Measurements from ENCODE around the gene CA6. TPM values are rescaled to one million over a fixed set of nuclear protein-coding genes. Genes with fewer than 3 reads are reported as not detected.

The CA6 gene
- total RNA-seq, 1 experiment from 2014 or later, result 0.11 TPM

DNA sequence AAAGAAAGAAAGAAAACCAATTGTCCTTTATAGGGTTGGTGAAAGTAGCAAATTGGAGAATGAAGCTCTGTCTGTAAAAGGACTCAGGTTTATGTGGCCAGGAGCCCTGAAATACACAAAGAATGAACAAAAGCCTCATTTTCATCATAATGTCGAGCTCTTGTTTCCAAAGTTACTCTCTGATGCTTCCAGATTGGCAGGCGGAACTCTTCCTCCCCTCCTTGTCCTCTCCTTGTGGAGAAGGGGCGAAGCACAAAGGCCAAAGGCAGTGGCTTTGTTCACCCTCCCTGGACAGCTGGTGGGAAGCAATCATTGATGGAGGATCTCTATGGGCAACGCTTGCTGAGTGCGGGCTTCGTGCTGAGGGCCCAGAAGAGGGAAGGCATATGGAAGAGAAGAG lies 5.6 kb downstream of the CA6 start (continued):
- TF ChIP-seq, protein P1, sequence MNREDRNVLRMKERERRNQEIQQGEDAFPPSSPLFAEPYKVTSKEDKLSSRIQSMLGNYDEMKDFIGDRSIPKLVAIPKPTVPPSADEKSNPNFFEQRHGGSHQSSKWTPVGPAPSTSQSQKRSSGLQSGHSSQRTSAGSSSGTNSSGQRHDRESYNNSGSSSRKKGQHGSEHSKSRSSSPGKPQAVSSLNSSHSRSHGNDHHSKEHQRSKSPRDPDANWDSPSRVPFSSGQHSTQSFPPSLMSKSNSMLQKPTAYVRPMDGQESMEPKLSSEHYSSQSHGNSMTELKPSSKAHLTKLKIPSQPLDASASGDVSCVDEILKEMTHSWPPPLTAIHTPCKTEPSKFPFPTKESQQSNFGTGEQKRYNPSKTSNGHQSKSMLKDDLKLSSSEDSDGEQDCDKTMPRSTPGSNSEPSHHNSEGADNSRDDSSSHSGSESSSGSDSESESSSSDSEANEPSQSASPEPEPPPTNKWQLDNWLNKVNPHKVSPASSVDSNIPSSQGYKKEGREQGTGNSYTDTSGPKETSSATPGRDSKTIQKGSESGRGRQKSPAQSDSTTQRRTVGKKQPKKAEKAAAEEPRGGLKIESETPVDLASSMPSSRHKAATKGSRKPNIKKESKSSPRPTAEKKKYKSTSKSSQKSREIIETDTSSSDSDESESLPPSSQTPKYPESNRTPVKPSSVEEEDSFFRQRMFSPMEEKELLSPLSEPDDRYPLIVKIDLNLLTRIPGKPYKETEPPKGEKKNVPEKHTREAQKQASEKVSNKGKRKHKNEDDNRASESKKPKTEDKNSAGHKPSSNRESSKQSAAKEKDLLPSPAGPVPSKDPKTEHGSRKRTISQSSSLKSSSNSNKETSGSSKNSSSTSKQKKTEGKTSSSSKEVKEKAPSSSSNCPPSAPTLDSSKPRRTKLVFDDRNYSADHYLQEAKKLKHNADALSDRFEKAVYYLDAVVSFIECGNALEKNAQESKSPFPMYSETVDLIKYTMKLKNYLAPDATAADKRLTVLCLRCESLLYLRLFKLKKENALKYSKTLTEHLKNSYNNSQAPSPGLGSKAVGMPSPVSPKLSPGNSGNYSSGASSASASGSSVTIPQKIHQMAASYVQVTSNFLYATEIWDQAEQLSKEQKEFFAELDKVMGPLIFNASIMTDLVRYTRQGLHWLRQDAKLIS (CRISPR knock-in tag; IDR thresholded peaks at IDR 0.05; ENCODE audit: borderline replicate concordance), result no peak
- TF ChIP-seq SMAD4 (CRISPR knock-in tag; IDR thresholded peaks at IDR 0.05), result no peak
- TF ChIP-seq ZNF416 (CRISPR knock-in tag; IDR thresholded peaks at IDR 0.05), result no peak
- TF ChIP-seq, protein P2, sequence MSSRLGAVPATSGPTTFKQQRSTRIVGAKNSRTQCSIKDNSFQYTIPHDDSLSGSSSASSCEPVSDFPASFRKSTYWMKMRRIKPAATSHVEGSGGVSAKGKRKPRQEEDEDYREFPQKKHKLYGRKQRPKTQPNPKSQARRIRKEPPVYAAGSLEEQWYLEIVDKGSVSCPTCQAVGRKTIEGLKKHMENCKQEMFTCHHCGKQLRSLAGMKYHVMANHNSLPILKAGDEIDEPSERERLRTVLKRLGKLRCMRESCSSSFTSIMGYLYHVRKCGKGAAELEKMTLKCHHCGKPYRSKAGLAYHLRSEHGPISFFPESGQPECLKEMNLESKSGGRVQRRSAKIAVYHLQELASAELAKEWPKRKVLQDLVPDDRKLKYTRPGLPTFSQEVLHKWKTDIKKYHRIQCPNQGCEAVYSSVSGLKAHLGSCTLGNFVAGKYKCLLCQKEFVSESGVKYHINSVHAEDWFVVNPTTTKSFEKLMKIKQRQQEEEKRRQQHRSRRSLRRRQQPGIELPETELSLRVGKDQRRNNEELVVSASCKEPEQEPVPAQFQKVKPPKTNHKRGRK (CRISPR knock-in tag; IDR thresholded peaks at IDR 0.05; ENCODE audit: borderline replicate concordance), result no peak
- TF ChIP-seq GRHL2 (CRISPR knock-in tag; IDR thresholded peaks at IDR 0.05; ENCODE audit: insufficient replicate concordance, severe bottlenecking), result no peak
- TF ChIP-seq, protein P3, sequence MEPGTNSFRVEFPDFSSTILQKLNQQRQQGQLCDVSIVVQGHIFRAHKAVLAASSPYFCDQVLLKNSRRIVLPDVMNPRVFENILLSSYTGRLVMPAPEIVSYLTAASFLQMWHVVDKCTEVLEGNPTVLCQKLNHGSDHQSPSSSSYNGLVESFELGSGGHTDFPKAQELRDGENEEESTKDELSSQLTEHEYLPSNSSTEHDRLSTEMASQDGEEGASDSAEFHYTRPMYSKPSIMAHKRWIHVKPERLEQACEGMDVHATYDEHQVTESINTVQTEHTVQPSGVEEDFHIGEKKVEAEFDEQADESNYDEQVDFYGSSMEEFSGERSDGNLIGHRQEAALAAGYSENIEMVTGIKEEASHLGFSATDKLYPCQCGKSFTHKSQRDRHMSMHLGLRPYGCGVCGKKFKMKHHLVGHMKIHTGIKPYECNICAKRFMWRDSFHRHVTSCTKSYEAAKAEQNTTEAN (CRISPR knock-in tag; IDR thresholded peaks at IDR 0.05), result no peak

DNA sequence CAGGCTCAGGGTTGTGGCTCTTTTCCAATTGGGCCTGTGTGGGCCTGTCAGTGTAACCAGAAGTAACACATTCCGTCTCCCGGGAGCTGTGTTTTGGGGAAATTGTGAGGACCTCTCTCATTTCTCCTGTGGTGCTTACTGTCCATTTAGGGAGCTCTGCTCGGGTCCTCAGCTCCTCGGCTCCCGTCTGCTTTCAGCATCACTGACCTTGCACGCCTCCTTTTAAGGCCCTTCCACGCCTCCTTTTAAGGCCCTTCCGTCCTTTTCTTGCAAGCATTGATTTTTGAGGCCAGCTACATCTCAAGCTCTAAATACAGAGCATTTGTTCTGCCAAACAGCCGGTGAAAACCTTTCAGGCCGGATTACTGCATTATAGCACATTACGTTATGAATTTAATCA lies 9.7 kb downstream of the CA6 start:
- ChIA-PET CTCF (interaction anchor here (0.5 to 2.7 kb wide), 5 partner anchors 12 to 747 kb away, joined by 3 to 11 read pairs (median 4); no protein-coding TSS in a partner anchor), POLR2A (interaction anchor here (0.6 kb wide), 1 partner anchor 81 kb away, joined by 7 read pairs; no protein-coding TSS in a partner anchor)
- H3K4me3 Mint-ChIP-seq, result no peak overlapping the region
- no peaks in the 10 kb centered on the region; the same call in 1 of the 2 replicates for H3K27me3 Mint-ChIP-seq (ENCODE audit: low read depth)
- H3K36me3 Mint-ChIP-seq, result no peaks in the 10 kb centered on the region
- no peak for ATAC-seq
- no peak for DNase-seq (ENCODE audit: low spot score)
- H3K9me3 Mint-ChIP-seq, result no peaks in the 10 kb centered on the region
- peaks cover 9% of the 10 kb centered on the region for H3K4me1 Mint-ChIP-seq
- H3K27ac Mint-ChIP-seq, result no peak overlapping the region
- TF ChIP-seq ZNF121 (CRISPR knock-in tag; IDR thresholded peaks at IDR 0.05) (no peak), ZNF138 (CRISPR knock-in tag; conservative IDR thresholded peaks at IDR 0.05) (no peak), CDX4 (CRISPR knock-in tag; IDR thresholded peaks at IDR 0.05; ENCODE audit: borderline replicate concordance) (no peak), IRF1 (CRISPR knock-in tag; IDR thresholded peaks at IDR 0.05) (no peak), JUN (CRISPR knock-in tag; IDR thresholded peaks at IDR 0.05) (no peak)
- TF ChIP-seq, protein P1 (CRISPR knock-in tag; IDR thresholded peaks at IDR 0.05; ENCODE audit: borderline replicate concordance), result no peak
- TF ChIP-seq, protein P4, sequence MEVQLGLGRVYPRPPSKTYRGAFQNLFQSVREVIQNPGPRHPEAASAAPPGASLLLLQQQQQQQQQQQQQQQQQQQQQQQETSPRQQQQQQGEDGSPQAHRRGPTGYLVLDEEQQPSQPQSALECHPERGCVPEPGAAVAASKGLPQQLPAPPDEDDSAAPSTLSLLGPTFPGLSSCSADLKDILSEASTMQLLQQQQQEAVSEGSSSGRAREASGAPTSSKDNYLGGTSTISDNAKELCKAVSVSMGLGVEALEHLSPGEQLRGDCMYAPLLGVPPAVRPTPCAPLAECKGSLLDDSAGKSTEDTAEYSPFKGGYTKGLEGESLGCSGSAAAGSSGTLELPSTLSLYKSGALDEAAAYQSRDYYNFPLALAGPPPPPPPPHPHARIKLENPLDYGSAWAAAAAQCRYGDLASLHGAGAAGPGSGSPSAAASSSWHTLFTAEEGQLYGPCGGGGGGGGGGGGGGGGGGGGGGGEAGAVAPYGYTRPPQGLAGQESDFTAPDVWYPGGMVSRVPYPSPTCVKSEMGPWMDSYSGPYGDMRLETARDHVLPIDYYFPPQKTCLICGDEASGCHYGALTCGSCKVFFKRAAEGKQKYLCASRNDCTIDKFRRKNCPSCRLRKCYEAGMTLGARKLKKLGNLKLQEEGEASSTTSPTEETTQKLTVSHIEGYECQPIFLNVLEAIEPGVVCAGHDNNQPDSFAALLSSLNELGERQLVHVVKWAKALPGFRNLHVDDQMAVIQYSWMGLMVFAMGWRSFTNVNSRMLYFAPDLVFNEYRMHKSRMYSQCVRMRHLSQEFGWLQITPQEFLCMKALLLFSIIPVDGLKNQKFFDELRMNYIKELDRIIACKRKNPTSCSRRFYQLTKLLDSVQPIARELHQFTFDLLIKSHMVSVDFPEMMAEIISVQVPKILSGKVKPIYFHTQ (CRISPR knock-in tag; IDR thresholded peaks at IDR 0.05), result no peak
- TF ChIP-seq, protein P5, sequence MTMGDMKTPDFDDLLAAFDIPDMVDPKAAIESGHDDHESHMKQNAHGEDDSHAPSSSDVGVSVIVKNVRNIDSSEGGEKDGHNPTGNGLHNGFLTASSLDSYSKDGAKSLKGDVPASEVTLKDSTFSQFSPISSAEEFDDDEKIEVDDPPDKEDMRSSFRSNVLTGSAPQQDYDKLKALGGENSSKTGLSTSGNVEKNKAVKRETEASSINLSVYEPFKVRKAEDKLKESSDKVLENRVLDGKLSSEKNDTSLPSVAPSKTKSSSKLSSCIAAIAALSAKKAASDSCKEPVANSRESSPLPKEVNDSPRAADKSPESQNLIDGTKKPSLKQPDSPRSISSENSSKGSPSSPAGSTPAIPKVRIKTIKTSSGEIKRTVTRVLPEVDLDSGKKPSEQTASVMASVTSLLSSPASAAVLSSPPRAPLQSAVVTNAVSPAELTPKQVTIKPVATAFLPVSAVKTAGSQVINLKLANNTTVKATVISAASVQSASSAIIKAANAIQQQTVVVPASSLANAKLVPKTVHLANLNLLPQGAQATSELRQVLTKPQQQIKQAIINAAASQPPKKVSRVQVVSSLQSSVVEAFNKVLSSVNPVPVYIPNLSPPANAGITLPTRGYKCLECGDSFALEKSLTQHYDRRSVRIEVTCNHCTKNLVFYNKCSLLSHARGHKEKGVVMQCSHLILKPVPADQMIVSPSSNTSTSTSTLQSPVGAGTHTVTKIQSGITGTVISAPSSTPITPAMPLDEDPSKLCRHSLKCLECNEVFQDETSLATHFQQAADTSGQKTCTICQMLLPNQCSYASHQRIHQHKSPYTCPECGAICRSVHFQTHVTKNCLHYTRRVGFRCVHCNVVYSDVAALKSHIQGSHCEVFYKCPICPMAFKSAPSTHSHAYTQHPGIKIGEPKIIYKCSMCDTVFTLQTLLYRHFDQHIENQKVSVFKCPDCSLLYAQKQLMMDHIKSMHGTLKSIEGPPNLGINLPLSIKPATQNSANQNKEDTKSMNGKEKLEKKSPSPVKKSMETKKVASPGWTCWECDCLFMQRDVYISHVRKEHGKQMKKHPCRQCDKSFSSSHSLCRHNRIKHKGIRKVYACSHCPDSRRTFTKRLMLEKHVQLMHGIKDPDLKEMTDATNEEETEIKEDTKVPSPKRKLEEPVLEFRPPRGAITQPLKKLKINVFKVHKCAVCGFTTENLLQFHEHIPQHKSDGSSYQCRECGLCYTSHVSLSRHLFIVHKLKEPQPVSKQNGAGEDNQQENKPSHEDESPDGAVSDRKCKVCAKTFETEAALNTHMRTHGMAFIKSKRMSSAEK (CRISPR knock-in tag; IDR thresholded peaks at IDR 0.05; ENCODE audit: borderline replicate concordance), result no peak
- TF ChIP-seq, protein P6, sequence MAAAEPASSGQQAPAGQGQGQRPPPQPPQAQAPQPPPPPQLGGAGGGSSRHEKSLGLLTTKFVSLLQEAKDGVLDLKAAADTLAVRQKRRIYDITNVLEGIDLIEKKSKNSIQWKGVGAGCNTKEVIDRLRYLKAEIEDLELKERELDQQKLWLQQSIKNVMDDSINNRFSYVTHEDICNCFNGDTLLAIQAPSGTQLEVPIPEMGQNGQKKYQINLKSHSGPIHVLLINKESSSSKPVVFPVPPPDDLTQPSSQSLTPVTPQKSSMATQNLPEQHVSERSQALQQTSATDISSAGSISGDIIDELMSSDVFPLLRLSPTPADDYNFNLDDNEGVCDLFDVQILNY (CRISPR knock-in tag; IDR thresholded peaks at IDR 0.05), result no peak

Measured in WTC11 (cell line).